Subcutaneous adipose tissue (tissue), 4 donors: Measurements from ENCODE around the gene SEMG2. TPM values are rescaled to one million over a fixed set of nuclear protein-coding genes. Genes with fewer than 3 reads are reported as not detected.

Experiments
- total RNA-seq, 4 donors: library from RNA; depleted of rRNA; stranded (reverse); fragments of >200 nt; gene quantifications; one replicate each; pipeline ENCODE4 v1.1.0, GENCODE V29; 2016
- TF ChIP-seq, protein P1 (sequence below): fragments of 450-650 bp; IDR thresholded peaks from one replicate; pipeline ENCODE4 v1.5.1; 2016; ENCODE audit warnings: low read depth, mild to moderate bottlenecking, control low read depth, antibody characterized with exemption, moderate library complexity

Gene SEMG2
- total RNA-seq, 4 donors from 2014 or later = not detected

DNA sequence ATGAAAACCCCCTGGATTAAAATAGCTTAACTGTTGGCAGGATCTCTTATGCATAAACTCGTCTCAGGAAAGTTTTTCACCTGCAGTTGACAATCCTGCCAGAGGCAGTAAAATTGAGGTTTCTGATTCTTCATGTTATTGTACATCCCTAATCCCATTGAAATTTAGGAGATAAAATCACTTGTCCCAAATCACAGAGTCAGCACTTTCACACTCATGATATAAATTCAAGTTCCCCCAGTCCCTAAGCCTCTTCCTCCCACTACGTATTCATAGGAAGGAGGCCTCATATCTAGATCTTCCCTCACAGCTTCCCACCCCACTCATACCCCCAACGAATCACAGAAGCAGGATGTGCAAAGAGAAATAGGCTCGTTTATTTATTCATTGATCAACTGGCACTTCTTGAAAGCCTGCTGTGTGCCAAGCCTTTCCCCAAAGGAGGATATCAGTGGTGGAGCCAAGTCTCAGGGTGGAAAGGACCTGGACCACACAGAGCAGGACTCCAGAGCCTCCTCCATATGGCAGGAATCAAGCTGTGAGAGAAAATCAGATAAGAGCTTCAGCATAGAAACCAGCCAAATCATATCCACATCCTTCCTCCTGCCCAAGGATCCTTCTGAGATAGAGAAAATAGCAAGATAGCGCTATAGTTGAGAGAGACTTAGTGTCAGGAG, 30.8 kb downstream of the SEMG2 start:
- TF ChIP-seq, protein P1, sequence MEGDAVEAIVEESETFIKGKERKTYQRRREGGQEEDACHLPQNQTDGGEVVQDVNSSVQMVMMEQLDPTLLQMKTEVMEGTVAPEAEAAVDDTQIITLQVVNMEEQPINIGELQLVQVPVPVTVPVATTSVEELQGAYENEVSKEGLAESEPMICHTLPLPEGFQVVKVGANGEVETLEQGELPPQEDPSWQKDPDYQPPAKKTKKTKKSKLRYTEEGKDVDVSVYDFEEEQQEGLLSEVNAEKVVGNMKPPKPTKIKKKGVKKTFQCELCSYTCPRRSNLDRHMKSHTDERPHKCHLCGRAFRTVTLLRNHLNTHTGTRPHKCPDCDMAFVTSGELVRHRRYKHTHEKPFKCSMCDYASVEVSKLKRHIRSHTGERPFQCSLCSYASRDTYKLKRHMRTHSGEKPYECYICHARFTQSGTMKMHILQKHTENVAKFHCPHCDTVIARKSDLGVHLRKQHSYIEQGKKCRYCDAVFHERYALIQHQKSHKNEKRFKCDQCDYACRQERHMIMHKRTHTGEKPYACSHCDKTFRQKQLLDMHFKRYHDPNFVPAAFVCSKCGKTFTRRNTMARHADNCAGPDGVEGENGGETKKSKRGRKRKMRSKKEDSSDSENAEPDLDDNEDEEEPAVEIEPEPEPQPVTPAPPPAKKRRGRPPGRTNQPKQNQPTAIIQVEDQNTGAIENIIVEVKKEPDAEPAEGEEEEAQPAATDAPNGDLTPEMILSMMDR = no peak

DNA sequence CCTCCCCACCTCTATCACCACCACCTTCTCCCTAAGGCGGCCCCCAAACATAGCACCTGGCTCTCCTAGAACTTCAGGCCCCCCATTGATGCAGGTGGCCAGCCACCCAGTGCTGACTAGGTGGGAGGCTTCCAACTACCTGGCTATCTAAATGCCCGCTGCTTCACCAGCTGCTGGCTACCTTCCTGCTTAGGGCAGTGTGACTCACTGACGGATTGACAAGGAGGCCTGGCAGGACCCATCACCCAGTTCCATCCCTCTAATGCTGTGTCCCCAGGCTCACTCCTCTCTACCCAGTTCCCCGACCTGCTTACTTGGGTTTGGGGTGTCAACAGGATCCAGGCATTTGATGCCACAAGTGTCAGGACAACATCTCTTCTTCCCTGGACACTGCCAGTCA, 32.1 kb downstream of the SEMG2 start:
- TF ChIP-seq, protein P1 = no peak

DNA sequence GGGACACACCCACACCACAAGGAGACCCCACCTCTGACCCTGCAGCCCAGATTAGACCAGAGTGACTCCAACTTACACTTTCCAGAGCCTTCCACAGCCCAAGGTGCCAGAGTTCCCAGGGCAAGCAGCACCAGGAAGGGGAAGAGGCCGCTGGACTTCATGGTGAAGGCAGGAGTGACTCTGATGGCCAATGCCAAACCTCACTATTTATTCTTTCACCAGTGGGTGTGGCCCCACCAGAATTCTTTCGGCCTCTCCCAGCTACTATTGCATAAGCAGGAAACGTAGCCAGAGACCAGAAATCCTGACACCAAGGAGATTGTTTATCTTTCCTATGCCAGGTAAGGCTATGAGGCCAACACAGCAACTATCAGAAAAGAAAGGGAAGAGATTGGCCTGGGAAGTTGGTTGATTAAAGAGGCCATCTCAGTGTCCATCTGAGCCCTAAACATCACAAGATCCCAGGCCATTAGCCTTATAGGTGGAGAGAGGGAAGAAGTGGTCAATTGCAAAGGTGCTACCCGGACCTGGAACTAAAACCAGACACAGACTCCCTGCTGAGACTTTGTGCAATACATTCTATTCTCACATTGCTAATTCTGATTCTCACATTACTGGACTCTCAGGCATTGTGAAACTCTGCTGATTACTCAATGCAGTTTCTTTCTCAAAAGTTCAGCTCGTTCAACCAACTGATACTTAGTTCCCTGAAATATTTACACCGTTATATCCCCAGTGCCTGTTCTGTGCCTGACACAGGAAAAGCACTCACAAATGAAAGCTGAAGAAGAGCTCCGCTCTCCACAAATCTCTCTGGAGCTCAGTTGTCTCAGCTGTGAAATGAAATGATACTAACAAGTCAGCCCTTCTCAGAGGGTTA, 33.5 kb downstream of the SEMG2 start, which contains the start of gene SLPI:
TSS of gene SLPI (minus strand) at position 182 of the 880 bp plus-strand sequence. CDS start at position 161, 21 bp downstream.
- TF ChIP-seq, protein P1 = no peak

DNA sequence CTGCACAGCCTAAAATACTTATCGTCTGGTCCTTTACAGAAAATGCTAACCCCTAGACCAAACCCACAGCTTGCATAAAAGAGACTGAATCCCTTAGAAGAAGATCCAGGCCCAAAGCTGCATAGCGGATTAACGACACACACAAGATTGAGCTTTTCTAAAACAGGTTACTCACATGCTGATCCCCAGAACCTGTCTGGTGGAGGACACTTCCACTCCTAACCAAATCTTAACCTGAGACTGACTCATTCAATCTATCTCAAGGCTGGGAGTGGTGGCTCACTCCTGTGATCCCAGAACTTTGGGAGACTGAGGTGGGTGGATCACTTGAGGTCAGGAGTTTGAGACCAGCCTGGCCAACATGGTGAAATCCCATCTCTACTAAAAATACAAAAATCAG, 36.0 kb downstream of the SEMG2 start:
- TF ChIP-seq, protein P1 = no peak

DNA sequence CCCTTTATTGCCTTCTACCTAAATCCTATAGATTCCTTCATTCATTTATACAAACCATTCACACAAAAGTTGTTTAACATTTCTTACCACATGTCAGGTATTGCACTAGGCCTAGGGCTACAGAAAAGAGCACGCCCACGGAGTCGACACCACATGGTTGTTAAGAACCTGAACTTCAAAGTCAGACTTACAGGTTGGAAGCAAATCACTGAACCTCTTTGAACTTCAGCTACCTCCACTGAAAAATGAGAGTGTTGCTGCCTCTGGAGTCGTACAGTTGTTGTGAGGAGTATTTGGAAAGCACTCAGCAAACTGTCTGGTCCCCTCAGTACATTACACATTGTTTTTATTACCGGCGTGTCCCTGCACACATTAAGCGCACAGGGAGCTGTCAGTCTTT, 36.5 kb downstream of the SEMG2 start:
- TF ChIP-seq, protein P1 = no peak

DNA sequence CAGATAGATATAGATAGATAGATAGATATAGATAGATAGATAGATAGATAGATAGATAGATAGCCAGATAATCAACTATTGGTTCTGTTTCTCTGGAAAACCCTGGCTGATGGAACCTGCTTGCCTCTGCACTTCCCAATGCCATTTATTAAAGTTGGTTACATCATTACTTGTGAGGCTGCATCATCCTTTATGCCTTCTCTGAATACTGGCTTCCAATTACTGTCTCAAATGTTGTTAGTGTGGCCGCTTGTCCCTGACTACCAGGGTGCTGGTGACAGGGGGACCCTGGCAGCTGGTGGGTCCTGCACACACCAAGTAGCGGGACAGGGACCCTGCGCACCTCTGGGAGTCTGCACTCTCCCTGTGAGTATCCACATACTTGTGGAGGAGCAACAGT, 37.1 kb downstream of the SEMG2 start:
- TF ChIP-seq, protein P1 = no peak

DNA sequence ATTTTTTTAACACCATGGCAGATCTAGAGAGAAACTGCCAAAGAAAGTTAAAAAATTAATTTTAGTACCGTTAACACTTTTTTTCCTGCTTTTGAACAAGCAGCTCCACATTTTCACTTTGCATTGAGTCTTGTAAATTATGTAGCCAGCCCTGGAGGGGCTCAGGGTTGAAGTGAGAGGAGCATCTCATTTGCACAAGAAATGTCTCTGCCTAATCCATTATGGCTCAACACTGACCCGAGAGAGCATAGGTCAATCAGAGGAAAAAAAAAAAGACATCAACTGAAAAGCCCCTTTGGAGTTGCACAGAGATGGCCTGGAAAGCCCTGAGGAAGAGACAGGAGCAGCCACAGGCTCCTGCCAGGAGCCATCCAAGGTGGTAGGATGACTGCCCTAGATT, 37.5 kb downstream of the SEMG2 start:
- TF ChIP-seq, protein P1 = no peak
